Astrocyte (in vitro differentiated cells and primary cell): ENCODE results near the gene KASH5.

ENCODE experiments used
- CTCF ChIP-seq: IDR thresholded peaks from 2 replicates; pipeline ENCODE4 v1.5.1; 2011; ENCODE audit warnings: low read depth, mild to moderate bottlenecking, inconsistent platforms, low read length, moderate library complexity; ENCODE audit not compliant: insufficient read depth
- EZH2 ChIP-seq: IDR thresholded peaks from 2 replicates; pipeline ENCODE4 v1.6.1; 2012; ENCODE audit warnings: mild to moderate bottlenecking, low read length, inconsistent platforms; ENCODE audit not compliant: insufficient read depth

DNA sequence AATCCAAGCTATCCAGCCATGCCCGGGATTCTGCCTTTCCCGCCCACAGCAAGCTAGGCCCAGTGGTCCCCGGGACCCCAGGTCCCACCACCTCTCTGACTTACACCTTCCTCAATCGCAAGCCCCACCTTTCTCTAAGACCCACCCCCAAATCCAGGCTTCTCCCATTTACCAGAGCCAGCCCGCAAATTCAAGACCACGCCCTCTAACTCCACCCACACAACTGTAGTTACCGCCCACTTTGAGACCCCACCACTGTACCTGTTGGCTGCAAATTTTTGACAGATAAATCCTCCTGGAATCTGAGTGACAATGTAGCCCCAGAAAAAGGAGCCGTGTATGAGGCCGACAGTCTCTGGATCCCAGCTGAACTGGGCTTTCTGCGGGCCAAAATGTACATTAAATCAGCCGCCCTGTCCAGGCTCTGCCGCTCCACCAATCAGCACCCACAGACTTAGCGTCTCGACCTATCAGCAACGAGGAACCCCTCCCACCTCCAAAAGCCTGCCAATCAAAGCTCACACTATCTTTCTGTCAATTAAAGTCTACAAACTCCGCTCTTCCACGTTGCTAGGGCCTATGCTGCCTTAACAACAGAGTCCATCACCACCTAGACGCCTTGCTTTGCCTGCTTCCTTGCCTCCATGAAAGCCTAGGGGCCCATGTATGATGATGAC lies 47.0 kb downstream of the KASH5 start:
- no peak for TF ChIP-seq CTCF
- TF ChIP-seq EZH2: no peak
